Mucosa of rectum (tissue), 2 donors: ENCODE results near the gene TMEM150B.

Experiments
- H3K27ac ChIP-seq, 2 donors: one replicate each; pipeline ENCODE4 v1.7.0; 2013; ENCODE audit warnings: inconsistent platforms in 2 of 2, low read depth in 2 of 2, low read length in 2 of 2
- H3K27me3 ChIP-seq, 2 donors: one replicate each; pipeline ENCODE4 v1.7.0; 2013; ENCODE audit warnings: low read length in 2 of 2; ENCODE audit not compliant: control insufficient read depth in 2 of 2, insufficient read depth in 2 of 2
- H3K36me3 ChIP-seq, 2 donors: one replicate each; pipeline ENCODE4 v1.7.0; 2013; ENCODE audit warnings: low read length in 2 of 2; ENCODE audit not compliant: control insufficient read depth in 2 of 2, insufficient read depth in 2 of 2
- H3K4me1 ChIP-seq, 2 donors: one replicate each; pipeline ENCODE4 v1.7.0; 2013; ENCODE audit warnings: low read length in 2 of 2, mild to moderate bottlenecking in 1 of 2; ENCODE audit not compliant: control insufficient read depth in 2 of 2, insufficient read depth in 2 of 2
- H3K4me3 ChIP-seq, 2 donors: one replicate each; pipeline ENCODE4 v1.7.0; 2013; ENCODE audit warnings: low read length in 2 of 2
- H3K9ac ChIP-seq, 2 donors: one replicate each; pipeline ENCODE4 v1.7.0; 2013; ENCODE audit warnings: low read length in 2 of 2, low read depth in 1 of 2, mild to moderate bottlenecking in 1 of 2
- H3K9me3 ChIP-seq, 2 donors: one replicate each; pipeline ENCODE4 v1.7.0; 2013; ENCODE audit warnings: low read length in 2 of 2; ENCODE audit not compliant: control insufficient read depth in 2 of 2
- donor health status: healthy.
- donor health status: Normal muscosa, but diverticular disease.

TMEM150B gene

DNA sequence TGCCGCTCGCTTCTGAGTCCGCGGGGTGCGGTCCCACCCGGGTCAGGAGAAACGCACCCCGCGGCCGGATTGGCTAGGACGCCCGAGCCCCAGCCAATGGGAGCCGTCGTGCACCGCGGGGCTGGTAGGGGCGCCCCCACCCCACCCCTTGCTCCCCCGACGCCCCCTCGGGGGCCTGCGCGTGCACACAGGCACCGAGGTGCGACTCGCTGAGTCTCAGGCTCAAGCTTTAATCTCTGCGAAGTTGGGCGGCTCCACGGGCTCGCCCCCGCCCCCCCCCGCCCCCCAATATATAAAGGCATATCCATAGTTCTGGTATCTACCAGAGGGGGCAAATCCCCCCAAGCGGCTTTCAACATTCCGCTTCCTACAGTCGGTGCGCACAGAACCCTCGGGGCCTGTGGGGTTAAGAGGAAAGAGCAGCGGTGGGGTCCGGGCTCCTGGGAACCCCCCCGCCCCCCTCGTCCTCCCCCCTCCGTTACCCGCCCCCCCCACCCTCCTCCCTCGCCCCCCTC lies 29.6 kb upstream of the TMEM150B start, which contains the start of gene COX6B2:
COX6B2 (minus strand) TSS at position 22 of the 515 bp plus-strand sequence. CDS start 198 bp downstream, outside the sequence.
- peak within 1 kb of the TSS; percentile 70 to 71 for H3K4me3 ChIP-seq
- peaks cover 15 to 17% of the 10 kb centered on the region in 2 donors for H3K27me3 ChIP-seq
- peak within 1 kb of the TSS; percentile 23 to 55 for H3K27ac ChIP-seq
- no peaks in the 10 kb centered on the region for H3K36me3 ChIP-seq
- no peaks in the 10 kb centered on the region for H3K9me3 ChIP-seq
- peaks cover 22 to 27% of the 10 kb centered on the region in 2 donors for H3K4me1 ChIP-seq
- H3K9ac ChIP-seq: peak within 1 kb of the TSS; percentile 41 to 85

- H3K4me3 ChIP-seq: peak overlapping the region; percentile 70 to 71
- H3K27me3 ChIP-seq: peaks cover 15 to 17% of the 10 kb centered on the region in 2 donors
- H3K9me3 ChIP-seq: no peaks in the 10 kb centered on the region
- peak overlapping the region; percentile 23 to 55 for H3K27ac ChIP-seq
- no peaks in the 10 kb centered on the region for H3K36me3 ChIP-seq
- peak overlapping the region; percentile 41 to 85 for H3K9ac ChIP-seq
- peaks cover 22 to 27% of the 10 kb centered on the region in 2 donors for H3K4me1 ChIP-seq
These were observed 28.9 kb upstream of the TMEM150B start for GRCh38 chr19:55353803-55354697.

GRCh38 chr19:55353356-55353802 lies 28.2 kb upstream of the TMEM150B start:
- Histone ChIP-seq H3K36me3 (no peaks in the 10 kb centered on the region), H3K9me3 (no peaks in the 10 kb centered on the region), H3K4me1 (peaks cover 22 to 27% of the 10 kb centered on the region in 2 donors), H3K27ac (peak overlapping the region; percentile 23 to 55), H3K27me3 (peaks cover 15 to 17% of the 10 kb centered on the region in 2 donors), H3K4me3 (peak overlapping the region; percentile 70 to 71), H3K9ac (peak overlapping the region; percentile 41 to 85)

- Histone ChIP-seq H3K9me3 (no peaks in the 10 kb centered on the region), H3K4me3 (peak overlapping the region in 1 of 2 donors; percentile 71), H3K27me3 (peaks cover 15 to 17% of the 10 kb centered on the region in 2 donors), H3K4me1 (peaks cover 22 to 27% of the 10 kb centered on the region in 2 donors), H3K36me3 (no peaks in the 10 kb centered on the region), H3K27ac (no peak overlapping the region), H3K9ac (no peak overlapping the region)
These were observed 27.5 kb upstream of the TMEM150B start for GRCh38 chr19:55352549-55353145.

DNA sequence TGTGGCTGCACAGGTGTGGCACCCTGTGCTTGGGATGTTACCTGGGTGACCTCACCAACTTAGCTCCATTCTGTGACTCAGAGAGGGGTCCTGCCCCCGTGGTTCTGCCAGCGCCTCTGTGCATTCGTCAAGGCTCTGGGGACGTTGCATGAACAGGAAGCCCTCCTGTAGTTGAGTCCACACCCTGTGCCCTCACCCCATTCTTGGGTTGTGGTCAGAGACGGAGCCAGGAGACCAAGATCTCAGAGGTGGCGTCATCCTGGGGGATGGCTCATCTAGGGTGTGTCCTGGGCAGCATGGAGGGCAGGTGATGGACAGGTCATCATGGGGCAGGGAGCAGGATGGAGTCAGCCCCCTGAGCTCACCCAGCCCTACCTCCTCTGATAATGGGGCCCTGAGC lies 26.9 kb upstream of the TMEM150B start:
- Histone ChIP-seq H3K36me3 (no peaks in the 10 kb centered on the region), H3K9ac (no peak overlapping the region), H3K9me3 (no peaks in the 10 kb centered on the region), H3K27ac (no peak overlapping the region), H3K27me3 (peaks cover 15 to 17% of the 10 kb centered on the region in 2 donors), H3K4me1 (peaks cover 22 to 27% of the 10 kb centered on the region in 2 donors), H3K4me3 (no peak overlapping the region)

GRCh38 chr19:55350620-55351315 lies 25.6 kb upstream of the TMEM150B start:
- H3K36me3 ChIP-seq: no peaks in the 10 kb centered on the region
- peaks cover 15 to 17% of the 10 kb centered on the region in 2 donors for H3K27me3 ChIP-seq
- H3K27ac ChIP-seq: peak overlapping the region; percentile 14 to 52
- peaks cover 26 to 33% of the 10 kb centered on the region in 2 donors for H3K4me1 ChIP-seq
- H3K9me3 ChIP-seq: no peaks in the 10 kb centered on the region
- peak overlapping the region in 1 of 2 donors; percentile 6 for H3K9ac ChIP-seq
- H3K4me3 ChIP-seq: no peak overlapping the region

GRCh38 chr19:55348317-55349034 lies 23.3 kb upstream of the TMEM150B start:
- Histone ChIP-seq H3K4me1 (peaks cover 25 to 34% of the 10 kb centered on the region in 2 donors), H3K27me3 (peaks cover 12 to 17% of the 10 kb centered on the region in 2 donors), H3K9me3 (no peaks in the 10 kb centered on the region), H3K4me3 (no peak overlapping the region), H3K9ac (no peak overlapping the region), H3K27ac (no peak overlapping the region), H3K36me3 (peaks cover 0 to 4% of the 10 kb centered on the region in 2 donors)

DNA sequence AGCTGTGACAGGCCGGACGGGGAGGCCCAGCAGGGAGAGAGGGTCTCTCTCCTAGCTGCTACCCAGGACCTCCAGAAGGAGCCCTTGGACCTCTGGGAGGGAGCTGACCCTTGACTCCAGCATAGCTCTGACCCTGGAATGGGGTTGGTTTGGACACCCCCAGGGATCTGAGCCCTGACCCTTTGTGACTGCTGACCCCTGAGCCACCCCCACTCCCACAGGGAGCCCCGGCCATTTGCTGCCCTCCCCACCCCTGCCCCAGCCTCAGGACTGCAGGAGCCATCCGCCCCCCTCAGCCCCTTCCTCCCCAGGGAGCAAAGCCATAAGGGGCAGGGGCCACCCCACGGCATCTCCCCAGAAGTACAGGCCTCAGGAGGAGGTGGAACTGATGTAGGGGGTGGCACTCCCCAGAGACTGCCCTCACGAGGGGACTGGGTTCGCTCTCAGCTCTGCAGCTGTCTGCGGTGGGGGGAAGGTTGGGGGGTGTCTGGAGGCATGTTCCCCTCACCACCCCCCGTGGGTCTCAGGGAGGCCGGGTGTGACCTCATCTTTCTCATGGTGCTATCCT lies 22.4 kb upstream of the TMEM150B start:
- no peaks in the 10 kb centered on the region for H3K9me3 ChIP-seq
- H3K4me3 ChIP-seq: no peak overlapping the region
- H3K36me3 ChIP-seq: peaks cover 0 to 8% of the 10 kb centered on the region in 2 donors
- no peak overlapping the region for H3K27ac ChIP-seq
- peaks cover 16 to 24% of the 10 kb centered on the region in 2 donors for H3K4me1 ChIP-seq
- H3K9ac ChIP-seq: no peak overlapping the region
- H3K27me3 ChIP-seq: peaks cover 5 to 7% of the 10 kb centered on the region in 2 donors
